H9 (cell line): Measurements from ENCODE around the gene ADAM11. TPM values are rescaled to one million over a fixed set of nuclear protein-coding genes. Genes with fewer than 3 reads are reported as not detected.

Experiments
- DNase-seq: peaks from one replicate; pipeline ENCODE4 v3.0.0-alpha.2; 2017
- H2AFZ ChIP-seq: one replicate; pipeline ENCODE4 v1.6.1; 2013; ENCODE audit warnings: mild to moderate bottlenecking, low read length, control low read depth, moderate library complexity
- H2AK5ac ChIP-seq: 2 replicates; pipeline ENCODE4 v1.6.1; 2013; ENCODE audit warnings: low read length, control low read depth, mixed read lengths; ENCODE audit not compliant: insufficient read length
- H2BK120ac ChIP-seq: one replicate; pipeline ENCODE4 v1.6.1; 2013; ENCODE audit warnings: low read depth, mild to moderate bottlenecking, low read length, control low read depth, inconsistent platforms; ENCODE audit not compliant: poor library complexity, severe bottlenecking
- H2BK12ac ChIP-seq: 2 replicates; pipeline ENCODE4 v1.6.1; 2013; ENCODE audit warnings: low read length, control low read depth, mixed read lengths, low read depth; ENCODE audit not compliant: insufficient read length
- H2BK15ac ChIP-seq: 2 replicates; pipeline ENCODE4 v1.6.1; 2013; ENCODE audit warnings: low read depth, low read length, control low read depth
- H2BK20ac ChIP-seq: one replicate; pipeline ENCODE4 v1.6.1; 2013; ENCODE audit warnings: low read depth, mild to moderate bottlenecking, low read length, control low read depth, inconsistent platforms; ENCODE audit not compliant: poor library complexity, severe bottlenecking
- H2BK5ac ChIP-seq: 2 replicates; pipeline ENCODE4 v1.6.1; 2013; ENCODE audit warnings: low read length, control low read depth, mixed read lengths; ENCODE audit not compliant: insufficient read length
- H3K14ac ChIP-seq: 2 replicates; pipeline ENCODE4 v1.6.1; 2013; ENCODE audit warnings: low read length, control low read depth; ENCODE audit not compliant: insufficient read depth
- H3K18ac ChIP-seq: 2 replicates; pipeline ENCODE4 v1.6.1; 2013; ENCODE audit warnings: low read depth, mild to moderate bottlenecking, mixed read lengths, low read length, control low read depth; ENCODE audit not compliant: insufficient read length
- H3K23ac ChIP-seq: 2 replicates; pipeline ENCODE4 v1.6.1; 2013; ENCODE audit warnings: low read length, control low read depth, mixed read lengths, low read depth; ENCODE audit not compliant: insufficient read length
- H3K23me2 ChIP-seq: 2 replicates; pipeline ENCODE4 v1.6.1; 2013; ENCODE audit warnings: low read depth, mild to moderate bottlenecking, mixed read lengths, low read length, control low read depth; ENCODE audit not compliant: insufficient read length, poor library complexity, severe bottlenecking
- H3K27ac ChIP-seq: 2 replicates; pipeline ENCODE4 v1.5.1; 2013; ENCODE audit warnings: low read length, control low read depth, mixed read lengths, low read depth; ENCODE audit not compliant: insufficient read length
- H3K27me3 ChIP-seq: 2 replicates; pipeline ENCODE4 v1.6.1; 2013; ENCODE audit warnings: low read length, control low read depth, inconsistent platforms; ENCODE audit not compliant: insufficient read depth
- H3K4ac ChIP-seq: 2 replicates; pipeline ENCODE4 v1.6.1; 2013; ENCODE audit warnings: low read depth, mild to moderate bottlenecking, control low read depth, inconsistent platforms, low read length, moderate library complexity
- H3K4me1 ChIP-seq: 2 replicates; pipeline ENCODE4 v1.6.1; 2013; ENCODE audit warnings: low read length, control low read depth, inconsistent platforms; ENCODE audit not compliant: insufficient read depth
- H3K4me2 ChIP-seq: 2 replicates; pipeline ENCODE4 v1.6.1; 2013; ENCODE audit warnings: low read length, control low read depth, mixed read lengths; ENCODE audit not compliant: insufficient read length, insufficient read depth
- H3K56ac ChIP-seq: 2 replicates; pipeline ENCODE4 v1.6.1; 2013; ENCODE audit warnings: low read depth, mild to moderate bottlenecking, mixed read lengths, low read length, control low read depth; ENCODE audit not compliant: insufficient read length
- H3K79me1 ChIP-seq: 2 replicates; pipeline ENCODE4 v1.6.1; 2013; ENCODE audit warnings: low read depth, mild to moderate bottlenecking, moderate library complexity, low read length, control low read depth, inconsistent platforms; ENCODE audit not compliant: insufficient read depth, poor library complexity, severe bottlenecking
- H3K79me2 ChIP-seq: 2 replicates; pipeline ENCODE4 v1.6.1; 2013; ENCODE audit warnings: low read length, control low read depth, inconsistent platforms; ENCODE audit not compliant: insufficient read depth
- H3K9ac ChIP-seq: 2 replicates; pipeline ENCODE4 v1.6.1; 2013; ENCODE audit warnings: low read length, control low read depth, mixed read lengths; ENCODE audit not compliant: insufficient read length; ENCODE audit errors: extremely low read depth
- H3K9me3 ChIP-seq: one replicate; pipeline ENCODE4 v1.6.1; 2013; ENCODE audit warnings: low read depth, low read length, inconsistent platforms; ENCODE audit not compliant: control insufficient read depth
- H3T11ph ChIP-seq: one replicate; pipeline ENCODE4 v1.6.1; 2013; ENCODE audit warnings: mild to moderate bottlenecking, low read length, control low read depth, inconsistent platforms
- H4K20me1 ChIP-seq: one replicate; pipeline ENCODE4 v1.6.1; 2013; ENCODE audit not compliant: control insufficient read depth, insufficient read length, insufficient read depth
- H4K5ac ChIP-seq: 2 replicates; pipeline ENCODE4 v1.6.1; 2013; ENCODE audit warnings: low read depth, mild to moderate bottlenecking, mixed read lengths, low read length, control low read depth; ENCODE audit not compliant: insufficient read length
- H4K8ac ChIP-seq: replicated peaks from 2 replicates; pipeline ENCODE4 v1.6.1; 2013; ENCODE audit warnings: low read length, control low read depth, mixed read lengths, low read depth; ENCODE audit not compliant: insufficient read length
- H4K91ac ChIP-seq: 2 replicates; pipeline ENCODE4 v1.6.1; 2013; ENCODE audit warnings: low read depth, mild to moderate bottlenecking, moderate library complexity, mixed read lengths, low read length, control low read depth; ENCODE audit not compliant: insufficient read length
- H3K27ac Mint-ChIP-seq, 3 experiments: 2 replicates in 2 of 3; 3 replicates in 1 of 3; pipeline ENCODE4 v1.8.0; 2020 to 2021; ENCODE audit warnings: mixed read lengths in 3 of 3, mild to moderate bottlenecking in 1 of 3, moderate library complexity in 1 of 3
- H3K27me3 Mint-ChIP-seq: 2 replicates; pipeline ENCODE4 v1.8.0; 2021; ENCODE audit warnings: low read depth, mild to moderate bottlenecking, moderate library complexity, mixed read lengths
- H3K36me3 Mint-ChIP-seq, 3 experiments: 2 replicates in 2 of 3; 3 replicates in 1 of 3; pipeline ENCODE4 v1.8.0; 2020 to 2021; ENCODE audit warnings: low read depth in 3 of 3, mixed read lengths in 3 of 3; ENCODE audit not compliant: insufficient read depth in 1 of 3
- H3K4me1 Mint-ChIP-seq, 2 experiments: 2 replicates each; pipeline ENCODE4 v1.8.0; 2020; ENCODE audit warnings: mixed read lengths in 2 of 2
- H3K4me3 Mint-ChIP-seq, 2 experiments: 2 replicates in 1 of 2; 3 replicates in 1 of 2; pipeline ENCODE4 v1.8.0; 2020 to 2021; ENCODE audit warnings: mild to moderate bottlenecking in 2 of 2, mixed read lengths in 2 of 2, moderate library complexity in 1 of 2
- H3K9me3 Mint-ChIP-seq, 2 experiments: 2 replicates in 1 of 2; 3 replicates in 1 of 2; pipeline ENCODE4 v1.8.0; 2020; ENCODE audit warnings: mild to moderate bottlenecking in 2 of 2, mixed read lengths in 2 of 2, moderate library complexity in 1 of 2
- CTCF ChIP-seq: fragments of 200-600 bp; sonication (generic); conservative IDR thresholded peaks from 3 replicates; pipeline ENCODE4 v1.8.0; 2021; ENCODE audit warnings: antibody characterized with exemption, mild to moderate bottlenecking
- WGBS: extraction: QIAGEN DNeasy Blood & Tissue Kit; methylation state at CpG from one replicate; pipeline ENCODE4 v1.1.7; 2013; ENCODE audit warnings: missing lambda C conversion rate, low lambda C conversion rate, mixed read lengths; ENCODE audit not compliant: insufficient read length; ENCODE audit errors: extremely low coverage; 5-methylcytosine and 5-hydroxymethylcytosine counted together
- total RNA-seq: library from RNA; stranded (reverse); gene quantifications from 2 replicates; pipeline ENCODE4 v1.2.1, GENCODE V29; 2021

Gene ADAM11
- total RNA-seq, 1 experiment from 2014 or later, result 4.6 TPM

GRCh38 chr17:44777394-44778348 lies 18.9 kb downstream of the ADAM11 start:
- H3K4me1 Mint-ChIP-seq, result peaks cover 23 to 33% of the 10 kb centered on the region in 2 experiments
- Histone ChIP-seq H3T11ph (no peak overlapping the region), H3K23ac (no peak overlapping the region)

More at GRCh38 chr17:44777394-44778348, 18.9 kb downstream of the ADAM11 start:
- Histone ChIP-seq H3K4me1 (peaks cover 2% of the 10 kb centered on the region; the same call in 1 of the 2 replicates), H3K27ac (no peak overlapping the region), H3K9me3 (no peaks in the 10 kb centered on the region), H2BK5ac (no peak overlapping the region), H3K9ac (no peak overlapping the region), H3K23me2 (peaks cover 10% of the 10 kb centered on the region), H3K14ac (no peak overlapping the region), H2BK15ac (no peak overlapping the region), H3K56ac (no peak overlapping the region), H3K79me2 (no peaks in the 10 kb centered on the region), H3K18ac (no peak overlapping the region), H4K20me1 (no peaks in the 10 kb centered on the region), H3K4me2 (no peak overlapping the region), H2AK5ac (no peak overlapping the region), H3K79me1 (no peaks in the 10 kb centered on the region), H3K4ac (no peak overlapping the region), H4K5ac (no peak overlapping the region), H4K91ac (no peak overlapping the region), H2BK120ac (no peak overlapping the region), H4K8ac (no peak overlapping the region), H2BK20ac (no peak overlapping the region), H2BK12ac (no peak overlapping the region), H2AFZ (no peak overlapping the region), H3K27me3 (peaks cover 4% of the 10 kb centered on the region; the same call in 1 of the 2 replicates)
- Mint-ChIP-seq H3K27me3 (peaks cover 39% of the 10 kb centered on the region), H3K4me3 (peak overlapping the region in 1 of 2 experiments; percentile 65; a peak in 2 of 5 replicates), H3K9me3 (no peaks in the 10 kb centered on the region), H3K27ac (peak overlapping the region in 1 of 3 experiments; percentile 52; a peak in 1 of 7 replicates), H3K36me3 (no peaks in the 10 kb centered on the region)
- TF ChIP-seq CTCF, result no peak
- DNase-seq, result peak; percentile 40
- no CpG with 5 or more reads among the region's 20 CpGs for WGBS
